ENCODE data around the gene OTX1.

- TF ChIP-seq POLR2AphosphoS5 (IDR thresholded peaks at IDR 0.05; ENCODE audit: low read depth), result no peak
- TF ChIP-seq JUNB (IDR thresholded peaks at IDR 0.05; ENCODE audit: unreplicated experiment), result no peak
- TF ChIP-seq REST (IDR thresholded peaks at IDR 0.05; ENCODE audit: unreplicated experiment), result no peak
- TF ChIP-seq EZH2 (IDR thresholded peaks at IDR 0.05; ENCODE audit: low read depth, unreplicated experiment), result peak; percentile 85
- TF ChIP-seq, protein P1, sequence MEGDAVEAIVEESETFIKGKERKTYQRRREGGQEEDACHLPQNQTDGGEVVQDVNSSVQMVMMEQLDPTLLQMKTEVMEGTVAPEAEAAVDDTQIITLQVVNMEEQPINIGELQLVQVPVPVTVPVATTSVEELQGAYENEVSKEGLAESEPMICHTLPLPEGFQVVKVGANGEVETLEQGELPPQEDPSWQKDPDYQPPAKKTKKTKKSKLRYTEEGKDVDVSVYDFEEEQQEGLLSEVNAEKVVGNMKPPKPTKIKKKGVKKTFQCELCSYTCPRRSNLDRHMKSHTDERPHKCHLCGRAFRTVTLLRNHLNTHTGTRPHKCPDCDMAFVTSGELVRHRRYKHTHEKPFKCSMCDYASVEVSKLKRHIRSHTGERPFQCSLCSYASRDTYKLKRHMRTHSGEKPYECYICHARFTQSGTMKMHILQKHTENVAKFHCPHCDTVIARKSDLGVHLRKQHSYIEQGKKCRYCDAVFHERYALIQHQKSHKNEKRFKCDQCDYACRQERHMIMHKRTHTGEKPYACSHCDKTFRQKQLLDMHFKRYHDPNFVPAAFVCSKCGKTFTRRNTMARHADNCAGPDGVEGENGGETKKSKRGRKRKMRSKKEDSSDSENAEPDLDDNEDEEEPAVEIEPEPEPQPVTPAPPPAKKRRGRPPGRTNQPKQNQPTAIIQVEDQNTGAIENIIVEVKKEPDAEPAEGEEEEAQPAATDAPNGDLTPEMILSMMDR (conservative IDR thresholded peaks at IDR 0.05; ENCODE audit: low read depth in 2 of 2), result no peak
- TF ChIP-seq ETS1 (IDR thresholded peaks at IDR 0.05), result no peak
- no peak for TF ChIP-seq NANOG (IDR thresholded peaks at IDR 0.05; ENCODE audit: borderline replicate concordance)
- TF ChIP-seq EZH2phosphoT487 (IDR thresholded peaks at IDR 0.05; ENCODE audit: unreplicated experiment), result peak; percentile 65
These were observed 5.7 kb downstream of the OTX1 start for GRCh38 chr2:63056107-63057050.
